Measurements from ENCODE around the gene KLRK1.
"Not testable (repeated sequence)": the region's sequence is repeated elsewhere in the genome, so short reads cannot be mapped to it uniquely, and the experiment has no call there.

- not testable (repeated sequence) for TF ChIP-seq TAF1, POLR2A, POLR2AphosphoS5 (IDR thresholded peaks at IDR 0.05; ENCODE audit: low read depth, low read length)
Observed at GRCh38 chr12:10424260-10424899, 34.5 kb upstream of the KLRK1 start.

Measured in GM12891 (cell line).